WTC11 (cell line): ENCODE data around the gene CAPN14. TPM values are rescaled to one million over a fixed set of nuclear protein-coding genes. Genes with fewer than 3 reads are reported as not detected.

Source experiments
- ATAC-seq: fragments of 200-7000 bp; cut with Tn5 transposase; 2 replicates; pipeline ENCODE4 v1.10.0; 2021; ENCODE audit warnings: mild to moderate bottlenecking, moderate library complexity
- CTCF ChIA-PET: fragments of 300-600 bp; sonication (Branson Sonifier 250); formaldehyde crosslinking; loops from one replicate; lab custom pipeline; 2021; ENCODE audit warnings: antibody characterized with exemption; lab: Charles Lee
- POLR2A ChIA-PET: fragments of 350-600 bp; sonication (Branson Sonifier 250); formaldehyde crosslinking; loops from one replicate; lab custom pipeline; 2021; ENCODE audit warnings: antibody characterized with exemption; lab: Charles Lee
- DNase-seq: peaks from one replicate; pipeline ENCODE4 v3.0.0; 2021; ENCODE audit warnings: low spot score
- H3K27ac Mint-ChIP-seq: 2 replicates; pipeline ENCODE4 v1.8.0; 2021; ENCODE audit warnings: mixed read lengths
- H3K27me3 Mint-ChIP-seq: 2 replicates; pipeline ENCODE4 v1.8.0; 2021; ENCODE audit warnings: low read depth, mild to moderate bottlenecking, moderate library complexity, mixed read lengths
- H3K36me3 Mint-ChIP-seq: 2 replicates; pipeline ENCODE4 v1.8.0; 2021; ENCODE audit warnings: mixed read lengths
- H3K4me1 Mint-ChIP-seq: 2 replicates; pipeline ENCODE4 v1.8.0; 2022; ENCODE audit warnings: mixed read lengths
- H3K4me3 Mint-ChIP-seq: 2 replicates; pipeline ENCODE4 v1.8.0; 2021; ENCODE audit warnings: mild to moderate bottlenecking, moderate library complexity, mixed read lengths
- H3K9me3 Mint-ChIP-seq: 2 replicates; pipeline ENCODE4 v1.8.0; 2021; ENCODE audit warnings: mixed read lengths
- ATF6 ChIP-seq: sonication (generic); formaldehyde crosslinking; IDR thresholded peaks from 2 replicates; pipeline ENCODE4 v1.8.1; 2023; ENCODE audit warnings: mild to moderate bottlenecking, missing genetic modification reagents
- CDX4 ChIP-seq: fragments of 250-450 bp; sonication (Bioruptor Pico); IDR thresholded peaks from 2 replicates; pipeline ENCODE4 v1.9.0; 2021; ENCODE audit warnings: moderate library complexity, mild to moderate bottlenecking, inconsistent platforms, borderline replicate concordance
- CREM ChIP-seq: sonication (generic); formaldehyde crosslinking; IDR thresholded peaks from 2 replicates; pipeline ENCODE4 v1.8.1; 2022; ENCODE audit warnings: mild to moderate bottlenecking, missing genetic modification reagents, moderate library complexity
- CTCF ChIP-seq: fragments of 200-600 bp; IDR thresholded peaks from 2 replicates; pipeline ENCODE4 v1.8.0; 2022; ENCODE audit warnings: antibody characterized with exemption
- E2F5 ChIP-seq: sonication (generic); formaldehyde crosslinking; IDR thresholded peaks from 2 replicates; pipeline ENCODE4 v1.8.1; 2022; ENCODE audit warnings: mild to moderate bottlenecking, moderate library complexity, missing genetic modification reagents
- FOXP4 ChIP-seq: sonication (generic); formaldehyde crosslinking; IDR thresholded peaks from 2 replicates; pipeline ENCODE4 v1.8.0; 2022; ENCODE audit warnings: mild to moderate bottlenecking, missing genetic modification reagents
- GTF2I ChIP-seq: fragments of 250-450 bp; sonication (Bioruptor Pico); conservative IDR thresholded peaks from 2 replicates; pipeline ENCODE4 v1.4.0; 2021; ENCODE audit warnings: mild to moderate bottlenecking
- JUN ChIP-seq: sonication (generic); formaldehyde crosslinking; IDR thresholded peaks from 2 replicates; pipeline ENCODE4 v1.8.0; 2023; ENCODE audit warnings: mild to moderate bottlenecking, missing genetic modification reagents
- KAT7 ChIP-seq: sonication (generic); formaldehyde crosslinking; IDR thresholded peaks from 2 replicates; pipeline ENCODE4 v1.8.1; 2023; ENCODE audit warnings: missing genetic modification reagents, mild to moderate bottlenecking, borderline replicate concordance
- MXD4 ChIP-seq: fragments of 250-450 bp; sonication (Bioruptor Pico); IDR thresholded peaks from 2 replicates; pipeline ENCODE4 v1.8.0; 2021; ENCODE audit warnings: mild to moderate bottlenecking, moderate library complexity, borderline replicate concordance
- NFYB ChIP-seq: sonication (generic); formaldehyde crosslinking; conservative IDR thresholded peaks from 2 replicates; pipeline ENCODE4 v1.8.0; 2022; ENCODE audit warnings: low read depth, missing genetic modification reagents
- SMAD4 ChIP-seq: sonication (generic); formaldehyde crosslinking; IDR thresholded peaks from 2 replicates; pipeline ENCODE4 v1.8.0; 2022; ENCODE audit warnings: mild to moderate bottlenecking, missing genetic modification reagents
- TCF7 ChIP-seq: sonication (generic); formaldehyde crosslinking; IDR thresholded peaks from 2 replicates; pipeline ENCODE4 v1.8.0; 2022; ENCODE audit warnings: mild to moderate bottlenecking, low read depth, missing genetic modification reagents, moderate library complexity
- USF1 ChIP-seq: sonication (generic); formaldehyde crosslinking; IDR thresholded peaks from 2 replicates; pipeline ENCODE4 v1.8.0; 2022; ENCODE audit warnings: mild to moderate bottlenecking, missing genetic modification reagents
- USF2 ChIP-seq: sonication (generic); formaldehyde crosslinking; IDR thresholded peaks from 2 replicates; pipeline ENCODE4 v1.8.1; 2023; ENCODE audit warnings: mild to moderate bottlenecking, missing genetic modification reagents, moderate library complexity
- ZBTB21 ChIP-seq: sonication (generic); formaldehyde crosslinking; IDR thresholded peaks from 2 replicates; pipeline ENCODE4 v1.8.1; 2023; ENCODE audit warnings: mild to moderate bottlenecking, missing genetic modification reagents, borderline replicate concordance
- ZBTB43 ChIP-seq: sonication (generic); formaldehyde crosslinking; IDR thresholded peaks from 2 replicates; pipeline ENCODE4 v1.8.1; 2023; ENCODE audit warnings: mild to moderate bottlenecking, missing genetic modification reagents
- ZNF138 ChIP-seq: sonication (generic); formaldehyde crosslinking; conservative IDR thresholded peaks from 2 replicates; pipeline ENCODE4 v1.8.1; 2022; ENCODE audit warnings: mild to moderate bottlenecking, moderate library complexity, missing genetic modification reagents
- ZNF263 ChIP-seq: sonication (generic); formaldehyde crosslinking; IDR thresholded peaks from 2 replicates; pipeline ENCODE4 v1.8.1; 2022; ENCODE audit warnings: low read depth, mild to moderate bottlenecking, moderate library complexity, missing genetic modification reagents
- ZNF423 ChIP-seq: fragments of 250-450 bp; sonication (Bioruptor Pico); IDR thresholded peaks from 2 replicates; pipeline ENCODE4 v2.1.2; 2022; ENCODE audit warnings: mild to moderate bottlenecking, moderate library complexity
- total RNA-seq: library from RNA; stranded (reverse); gene quantifications from 3 replicates; pipeline ENCODE4 v1.2.3, GENCODE V29; 2021

CAPN14 gene
- total RNA-seq, 1 experiment from 2014 or later, result 0.11 TPM

GRCh38 chr2:31207790-31208189 lies 9.5 kb downstream of the CAPN14 start (continued):
- no peak for TF ChIP-seq FOXP4
- no peak for TF ChIP-seq USF1
- TF ChIP-seq ZBTB43 (CRISPR knock-in tag), result no peak
- TF ChIP-seq GTF2I (CRISPR knock-in tag), result no peak

- no peak overlapping the region for H3K4me3 Mint-ChIP-seq
- DNase-seq (no peak), ATAC-seq (no peak)
- H3K27ac Mint-ChIP-seq, result no peak overlapping the region
- no peaks in the 10 kb centered on the region for H3K36me3 Mint-ChIP-seq
- H3K9me3 Mint-ChIP-seq, result no peaks in the 10 kb centered on the region
- H3K4me1 Mint-ChIP-seq, result peaks cover 8% of the 10 kb centered on the region
- ChIA-PET CTCF (interaction anchor here (0.7 to 1.0 kb wide), 2 partner anchors 28 to 1895 kb away, joined by 4 to 6 read pairs; partner anchors contain the start of gene EHD3), POLR2A (no interaction called here)
- peaks cover 2% of the 10 kb centered on the region; the same call in 1 of the 2 replicates for H3K27me3 Mint-ChIP-seq
- TF ChIP-seq NFYB (CRISPR knock-in tag) (no peak), ZNF423 (CRISPR knock-in tag) (no peak), CREM (CRISPR knock-in tag) (no peak), KAT7 (no peak), JUN (CRISPR knock-in tag) (no peak), ZBTB43 (CRISPR knock-in tag) (no peak), USF2 (no peak), ZNF138 (CRISPR knock-in tag) (no peak), E2F5 (no peak), CDX4 (CRISPR knock-in tag) (no peak), ATF6 (CRISPR knock-in tag) (no peak), SMAD4 (CRISPR knock-in tag) (no peak), ZNF263 (CRISPR knock-in tag) (no peak), TCF7 (CRISPR knock-in tag) (no peak), USF1 (no peak), CTCF (no peak), ZBTB21 (no peak), MXD4 (CRISPR knock-in tag) (no peak)
- TF ChIP-seq, all 79 proteins: peak for 0
These were observed 11.7 kb downstream of the CAPN14 start for GRCh38 chr2:31205613-31206012.
